Measurements from ENCODE around the gene SEPTIN5. TPM values are rescaled to one million over a fixed set of nuclear protein-coding genes. Genes with fewer than 3 reads are reported as not detected.

Gene SEPTIN5
- polyA plus RNA-seq, 1 experiment = 13.1 TPM

DNA sequence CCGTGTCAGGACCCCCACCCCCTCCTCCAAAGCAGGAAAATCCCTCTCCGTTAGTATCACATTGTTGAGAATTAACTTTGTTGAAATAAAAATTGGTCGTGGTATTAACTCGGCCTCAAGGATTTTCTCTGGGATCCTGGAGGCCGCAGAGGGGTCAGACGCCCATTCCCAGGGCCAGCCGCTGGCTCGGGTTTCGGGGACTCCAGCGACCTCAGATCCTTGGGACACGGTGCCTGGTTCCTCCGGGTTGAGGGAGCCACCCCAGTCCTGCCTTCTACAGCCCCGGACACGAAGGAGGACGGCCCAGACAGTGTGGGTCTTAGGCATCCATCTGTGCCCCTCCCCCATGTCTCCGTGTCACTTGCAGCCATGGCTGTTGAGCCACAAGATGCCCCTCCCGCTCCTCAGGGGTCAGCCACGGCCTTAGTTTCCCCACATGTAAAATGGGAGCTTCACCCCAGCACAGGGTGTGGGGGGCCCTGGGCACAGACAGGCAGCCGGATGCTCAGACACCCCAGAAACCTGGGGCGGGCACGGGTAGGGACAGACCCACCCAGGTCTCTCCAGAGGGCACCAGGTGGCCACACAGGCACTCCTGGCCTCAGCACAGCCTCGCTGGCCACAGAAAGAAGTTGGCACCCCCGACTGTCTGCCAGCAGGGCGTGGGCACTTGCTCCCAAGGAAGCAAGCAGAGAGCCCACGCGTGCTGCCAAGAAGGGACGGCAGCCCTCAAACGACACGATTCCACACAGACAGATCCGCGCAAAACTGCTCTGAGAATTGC lies 24.6 kb downstream of the SEPTIN5 start:
- POLR2A ChIA-PET = no interaction called here
- Histone ChIP-seq H3K27me3 (ENCODE audit: control insufficient read depth, insufficient read depth, low read length) (peaks cover 5% of the 10 kb centered on the region), H3K9me3 (ENCODE audit: control insufficient read depth, insufficient read depth, low read length) (no peaks in the 10 kb centered on the region; the same call in 1 of the 2 replicates), H3K27ac (ENCODE audit: low read depth, low read length) (no peak overlapping the region), H3K4me3 (ENCODE audit: low read depth, low read length) (no peak overlapping the region)
- DNase-seq (ENCODE audit: low read depth, low spot score) = no peak
- TF ChIP-seq, protein P1, sequence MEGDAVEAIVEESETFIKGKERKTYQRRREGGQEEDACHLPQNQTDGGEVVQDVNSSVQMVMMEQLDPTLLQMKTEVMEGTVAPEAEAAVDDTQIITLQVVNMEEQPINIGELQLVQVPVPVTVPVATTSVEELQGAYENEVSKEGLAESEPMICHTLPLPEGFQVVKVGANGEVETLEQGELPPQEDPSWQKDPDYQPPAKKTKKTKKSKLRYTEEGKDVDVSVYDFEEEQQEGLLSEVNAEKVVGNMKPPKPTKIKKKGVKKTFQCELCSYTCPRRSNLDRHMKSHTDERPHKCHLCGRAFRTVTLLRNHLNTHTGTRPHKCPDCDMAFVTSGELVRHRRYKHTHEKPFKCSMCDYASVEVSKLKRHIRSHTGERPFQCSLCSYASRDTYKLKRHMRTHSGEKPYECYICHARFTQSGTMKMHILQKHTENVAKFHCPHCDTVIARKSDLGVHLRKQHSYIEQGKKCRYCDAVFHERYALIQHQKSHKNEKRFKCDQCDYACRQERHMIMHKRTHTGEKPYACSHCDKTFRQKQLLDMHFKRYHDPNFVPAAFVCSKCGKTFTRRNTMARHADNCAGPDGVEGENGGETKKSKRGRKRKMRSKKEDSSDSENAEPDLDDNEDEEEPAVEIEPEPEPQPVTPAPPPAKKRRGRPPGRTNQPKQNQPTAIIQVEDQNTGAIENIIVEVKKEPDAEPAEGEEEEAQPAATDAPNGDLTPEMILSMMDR (IDR thresholded peaks at IDR 0.05; ENCODE audit: low read depth, low read length) = no peak
- CTCF ChIA-PET = interaction anchor here (1.5 kb wide), 1 partner anchor 8 kb away, joined by 3 read pairs; no protein-coding TSS in a partner anchor

DNA sequence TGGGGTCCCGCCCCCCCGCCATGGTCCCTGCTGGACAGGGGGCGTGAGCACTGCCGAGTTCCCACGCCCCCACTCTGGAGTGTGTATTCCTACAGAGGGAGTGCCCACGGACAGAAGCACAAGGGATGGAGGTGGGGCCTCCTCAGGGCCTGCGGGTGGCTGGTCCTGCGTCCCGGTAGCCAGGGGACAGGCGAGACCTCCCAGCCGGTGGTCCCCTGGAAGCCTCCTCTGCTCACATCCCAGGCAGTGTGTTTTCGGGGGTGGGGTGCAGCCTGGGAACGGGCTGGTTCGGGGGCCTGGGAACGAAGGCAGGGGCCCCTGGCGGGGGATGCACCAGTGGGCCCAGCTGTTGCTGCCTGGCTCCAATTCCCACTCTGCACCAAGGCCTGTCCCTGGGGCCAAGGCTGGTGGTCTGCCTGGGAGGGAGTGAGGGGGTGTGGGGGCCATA lies 25.2 kb downstream of the SEPTIN5 start:
- H3K9me3 ChIP-seq (ENCODE audit: control insufficient read depth, insufficient read depth, low read length) = no peaks in the 10 kb centered on the region; the same call in 1 of the 2 replicates
- no peak overlapping the region for H3K4me3 ChIP-seq (ENCODE audit: low read depth, low read length)
- POLR2A ChIA-PET = no interaction called here
- DNase-seq (ENCODE audit: low read depth, low spot score) = no peak
- TF ChIP-seq, protein P1 (IDR thresholded peaks at IDR 0.05; ENCODE audit: low read depth, low read length) = no peak
- peaks cover 5% of the 10 kb centered on the region for H3K27me3 ChIP-seq (ENCODE audit: control insufficient read depth, insufficient read depth, low read length)
- CTCF ChIA-PET = interaction anchor here (1.5 kb wide), 1 partner anchor 9 kb away, joined by 3 read pairs; no protein-coding TSS in a partner anchor
- H3K27ac ChIP-seq (ENCODE audit: low read depth, low read length) = no peak overlapping the region

DNA sequence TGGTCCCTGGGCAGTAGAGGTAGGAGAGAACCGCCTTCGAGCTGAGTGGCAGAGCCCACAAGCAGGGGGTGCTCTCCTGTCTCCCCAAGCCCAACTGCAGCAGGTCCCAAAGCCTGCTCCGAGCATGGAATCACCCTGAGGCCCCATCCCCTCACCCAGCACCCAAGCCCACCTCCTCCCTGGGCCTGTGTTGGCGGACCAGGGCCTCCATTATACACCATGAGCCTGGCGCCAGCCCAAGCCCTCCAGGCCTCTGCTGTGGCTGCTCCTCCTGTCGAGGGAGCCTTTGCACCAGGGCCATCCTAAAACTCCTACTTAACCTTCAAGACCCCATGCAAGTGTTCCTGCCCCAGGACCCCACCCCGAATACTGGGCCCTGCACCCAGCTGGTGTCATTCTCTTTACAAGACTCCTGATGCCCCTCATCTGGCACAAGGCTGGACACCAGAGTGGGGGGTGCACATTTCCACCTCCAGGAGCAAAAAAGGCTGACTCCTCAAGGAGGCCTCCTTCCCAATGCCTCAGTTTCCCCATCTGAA lies 25.7 kb downstream of the SEPTIN5 start:
- no peak for DNase-seq (ENCODE audit: low read depth, low spot score)
- TF ChIP-seq, protein P1 (IDR thresholded peaks at IDR 0.05; ENCODE audit: low read depth, low read length) = no peak
- Histone ChIP-seq H3K27me3 (ENCODE audit: control insufficient read depth, insufficient read depth, low read length) (peaks cover 5% of the 10 kb centered on the region), H3K4me3 (ENCODE audit: low read depth, low read length) (no peak overlapping the region), H3K9me3 (ENCODE audit: control insufficient read depth, insufficient read depth, low read length) (no peaks in the 10 kb centered on the region; the same call in 1 of the 2 replicates), H3K27ac (ENCODE audit: low read depth, low read length) (no peak overlapping the region)
- POLR2A ChIA-PET = no interaction called here
- CTCF ChIA-PET = interaction anchor here (1.5 kb wide), 1 partner anchor 10 kb away, joined by 3 read pairs; no protein-coding TSS in a partner anchor

DNA sequence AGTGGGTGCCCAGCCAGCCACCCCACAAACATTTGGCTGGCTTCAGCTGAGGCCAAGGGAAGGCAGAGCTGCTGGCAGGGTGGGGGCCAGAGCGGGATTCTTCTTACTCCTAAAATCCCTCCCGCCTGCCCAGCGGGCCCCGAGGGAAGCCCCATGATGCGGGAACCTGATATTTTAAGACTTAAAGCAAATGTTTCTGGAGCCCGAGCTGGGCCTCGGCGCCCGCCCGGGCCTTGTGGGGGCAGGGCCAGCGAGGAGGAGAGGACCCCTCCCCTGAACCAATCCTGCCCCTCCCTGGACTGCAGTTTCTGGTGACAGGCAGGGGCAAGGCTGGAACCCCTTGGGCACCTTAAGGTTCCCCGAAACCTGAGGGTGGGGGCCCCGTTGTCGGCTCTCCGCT lies 26.3 kb downstream of the SEPTIN5 start:
- Histone ChIP-seq H3K9me3 (ENCODE audit: control insufficient read depth, insufficient read depth, low read length) (no peaks in the 10 kb centered on the region; the same call in 1 of the 2 replicates), H3K4me3 (ENCODE audit: low read depth, low read length) (no peak overlapping the region), H3K27ac (ENCODE audit: low read depth, low read length) (no peak overlapping the region), H3K27me3 (ENCODE audit: control insufficient read depth, insufficient read depth, low read length) (peaks cover 5% of the 10 kb centered on the region)
- no peak for DNase-seq (ENCODE audit: low read depth, low spot score)
- POLR2A ChIA-PET = no interaction called here
- TF ChIP-seq, protein P1 (IDR thresholded peaks at IDR 0.05; ENCODE audit: low read depth, low read length) = no peak
- CTCF ChIA-PET = no interaction called here

DNA sequence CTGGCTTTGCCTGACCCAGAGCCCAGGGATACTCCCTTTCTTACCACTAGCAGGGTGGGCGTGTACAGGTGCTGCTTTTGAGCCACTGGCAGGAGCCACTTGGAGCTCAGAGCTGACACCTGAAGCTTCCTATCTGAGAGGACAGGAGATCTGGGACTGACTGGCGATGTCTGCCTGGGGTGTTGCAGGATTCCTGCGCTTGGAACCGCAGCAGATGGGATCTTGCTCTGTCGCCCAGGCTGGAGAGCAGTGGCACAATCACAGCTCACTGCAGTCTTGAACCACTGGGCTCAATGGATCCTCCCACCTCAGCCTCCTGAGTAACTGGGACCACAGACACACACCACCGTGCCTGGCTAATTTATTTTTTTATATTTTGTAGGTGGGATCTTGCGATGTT lies 26.8 kb downstream of the SEPTIN5 start:
- Histone ChIP-seq H3K27me3 (ENCODE audit: control insufficient read depth, insufficient read depth, low read length) (peaks cover 5% of the 10 kb centered on the region), H3K9me3 (ENCODE audit: control insufficient read depth, insufficient read depth, low read length) (no peaks in the 10 kb centered on the region; the same call in 1 of the 2 replicates), H3K27ac (ENCODE audit: low read depth, low read length) (no peak overlapping the region), H3K4me3 (ENCODE audit: low read depth, low read length) (no peak overlapping the region)
- no peak for DNase-seq (ENCODE audit: low read depth, low spot score)
- TF ChIP-seq, protein P1 (IDR thresholded peaks at IDR 0.05; ENCODE audit: low read depth, low read length) = no peak
- ChIA-PET CTCF (no interaction called here), POLR2A (no interaction called here)

All from AG04450 (cell line).